HG03432 (cell line): Measurements from ENCODE around the gene EMILIN2.
"Not testable (repeated sequence)": the region's sequence is repeated elsewhere in the genome, so short reads cannot be mapped to it uniquely, and the experiment has no call there.

Experiments used
- ATAC-seq: cut with Tn5 transposase; IDR thresholded peaks from one replicate; pipeline ENCODE4 v1.9.1; 2021; ENCODE audit warnings: mild to moderate bottlenecking, moderate library complexity; ENCODE audit not compliant: unreplicated experiment

The EMILIN2 gene

GRCh38 chr18:2913398-2914005, 66.7 kb downstream of the EMILIN2 start:
- ATAC-seq, result no peak

GRCh38 chr18:2914185-2914880, 67.5 kb downstream of the EMILIN2 start:
- no peak for ATAC-seq

GRCh38 chr18:2914881-2915240, 68.1 kb downstream of the EMILIN2 start:
- ATAC-seq, result no peak

- ATAC-seq, result not testable (repeated sequence)
Observed at GRCh38 chr18:2915486-2915885, 68.7 kb downstream of the EMILIN2 start.

GRCh38 chr18:2916184-2916583, 69.4 kb downstream of the EMILIN2 start:
- ATAC-seq, result no peak

- no peak for ATAC-seq
Observed at GRCh38 chr18:2917259-2918047, 70.6 kb downstream of the EMILIN2 start.

GRCh38 chr18:2918761-2919550, 72.2 kb downstream of the EMILIN2 start:
- ATAC-seq, result no peak

- no peak for ATAC-seq
Observed at GRCh38 chr18:2919600-2919999, 72.8 kb downstream of the EMILIN2 start.

GRCh38 chr18:2920027-2920426, 73.2 kb downstream of the EMILIN2 start:
- ATAC-seq, result no peak

GRCh38 chr18:2920546-2921343, 73.9 kb downstream of the EMILIN2 start:
- no peak for ATAC-seq

GRCh38 chr18:2921778-2922177, 75.0 kb downstream of the EMILIN2 start:
- ATAC-seq, result no peak

- ATAC-seq, result no peak
Observed at GRCh38 chr18:2923464-2923863, 76.7 kb downstream of the EMILIN2 start.

- ATAC-seq, result no peak
Observed at GRCh38 chr18:2924920-2925319, 78.1 kb downstream of the EMILIN2 start.

- ATAC-seq, result no peak
Observed at GRCh38 chr18:2926528-2926927, 79.7 kb downstream of the EMILIN2 start.

- no peak for ATAC-seq
Observed at GRCh38 chr18:2927745-2928144, 80.9 kb downstream of the EMILIN2 start.

- no peak for ATAC-seq
Observed at GRCh38 chr18:2932247-2933181, 85.7 kb downstream of the EMILIN2 start.

GRCh38 chr18:2933995-2934394, 87.2 kb downstream of the EMILIN2 start:
- ATAC-seq, result no peak

- ATAC-seq, result no peak
Observed at GRCh38 chr18:2935438-2936192, 88.8 kb downstream of the EMILIN2 start.

- ATAC-seq, result no peak
Observed at GRCh38 chr18:2939317-2939716, 92.5 kb downstream of the EMILIN2 start.
